Fibroblast of pulmonary artery (primary cell): ENCODE results near the gene ATF5.

Experiments used
- DNase-seq: peaks from one replicate; pipeline ENCODE4 v3.0.0-alpha.2; 2010; ENCODE audit warnings: low read depth
- H3K4me3 ChIP-seq: replicated peaks from 2 replicates; pipeline ENCODE4 v1.5.1; 2011; ENCODE audit warnings: low read depth, mild to moderate bottlenecking, control low read depth, low read length, moderate library complexity
- TF ChIP-seq, protein P1 (sequence below): IDR thresholded peaks from 2 replicates; pipeline ENCODE4 v1.5.1; 2011; ENCODE audit warnings: mild to moderate bottlenecking, control low read depth, low read length, inconsistent platforms; ENCODE audit errors: missing control alignments

ATF5 gene

DNA sequence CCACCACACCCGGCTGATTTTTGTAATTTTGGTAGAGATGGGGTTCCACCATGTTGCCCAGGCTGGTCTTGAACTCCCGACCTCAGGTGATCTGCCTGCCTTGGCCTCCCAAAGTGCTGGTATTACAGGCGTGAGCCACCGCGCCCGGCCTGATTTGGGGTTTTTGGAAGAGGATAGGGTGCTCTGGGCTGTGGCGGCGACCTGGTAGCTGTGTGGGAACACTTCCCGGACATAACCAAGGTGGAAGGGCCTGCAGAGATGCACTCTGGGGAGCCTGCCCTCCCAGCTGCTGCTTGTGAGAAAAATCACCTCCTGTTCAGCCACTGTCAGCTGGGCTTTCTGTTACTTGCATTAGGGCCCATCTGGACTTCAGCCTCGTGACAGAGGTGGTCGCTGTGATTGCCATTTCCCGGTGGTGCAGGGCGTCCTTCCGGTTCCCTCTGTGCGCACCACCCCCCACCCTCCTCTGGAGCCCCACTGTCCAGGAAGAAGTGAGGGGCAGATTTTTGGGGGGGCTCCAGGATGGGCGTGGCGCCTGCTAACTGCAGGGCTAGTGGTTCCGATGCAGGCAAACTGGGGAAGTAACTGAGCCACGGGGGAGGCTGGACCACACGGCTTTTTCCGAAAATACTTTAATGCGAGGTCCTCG, 39.8 kb upstream of the ATF5 start:
- DNase-seq: no peak
- TF ChIP-seq, protein P1, sequence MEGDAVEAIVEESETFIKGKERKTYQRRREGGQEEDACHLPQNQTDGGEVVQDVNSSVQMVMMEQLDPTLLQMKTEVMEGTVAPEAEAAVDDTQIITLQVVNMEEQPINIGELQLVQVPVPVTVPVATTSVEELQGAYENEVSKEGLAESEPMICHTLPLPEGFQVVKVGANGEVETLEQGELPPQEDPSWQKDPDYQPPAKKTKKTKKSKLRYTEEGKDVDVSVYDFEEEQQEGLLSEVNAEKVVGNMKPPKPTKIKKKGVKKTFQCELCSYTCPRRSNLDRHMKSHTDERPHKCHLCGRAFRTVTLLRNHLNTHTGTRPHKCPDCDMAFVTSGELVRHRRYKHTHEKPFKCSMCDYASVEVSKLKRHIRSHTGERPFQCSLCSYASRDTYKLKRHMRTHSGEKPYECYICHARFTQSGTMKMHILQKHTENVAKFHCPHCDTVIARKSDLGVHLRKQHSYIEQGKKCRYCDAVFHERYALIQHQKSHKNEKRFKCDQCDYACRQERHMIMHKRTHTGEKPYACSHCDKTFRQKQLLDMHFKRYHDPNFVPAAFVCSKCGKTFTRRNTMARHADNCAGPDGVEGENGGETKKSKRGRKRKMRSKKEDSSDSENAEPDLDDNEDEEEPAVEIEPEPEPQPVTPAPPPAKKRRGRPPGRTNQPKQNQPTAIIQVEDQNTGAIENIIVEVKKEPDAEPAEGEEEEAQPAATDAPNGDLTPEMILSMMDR: no peak
- no peak overlapping the region for H3K4me3 ChIP-seq

DNA sequence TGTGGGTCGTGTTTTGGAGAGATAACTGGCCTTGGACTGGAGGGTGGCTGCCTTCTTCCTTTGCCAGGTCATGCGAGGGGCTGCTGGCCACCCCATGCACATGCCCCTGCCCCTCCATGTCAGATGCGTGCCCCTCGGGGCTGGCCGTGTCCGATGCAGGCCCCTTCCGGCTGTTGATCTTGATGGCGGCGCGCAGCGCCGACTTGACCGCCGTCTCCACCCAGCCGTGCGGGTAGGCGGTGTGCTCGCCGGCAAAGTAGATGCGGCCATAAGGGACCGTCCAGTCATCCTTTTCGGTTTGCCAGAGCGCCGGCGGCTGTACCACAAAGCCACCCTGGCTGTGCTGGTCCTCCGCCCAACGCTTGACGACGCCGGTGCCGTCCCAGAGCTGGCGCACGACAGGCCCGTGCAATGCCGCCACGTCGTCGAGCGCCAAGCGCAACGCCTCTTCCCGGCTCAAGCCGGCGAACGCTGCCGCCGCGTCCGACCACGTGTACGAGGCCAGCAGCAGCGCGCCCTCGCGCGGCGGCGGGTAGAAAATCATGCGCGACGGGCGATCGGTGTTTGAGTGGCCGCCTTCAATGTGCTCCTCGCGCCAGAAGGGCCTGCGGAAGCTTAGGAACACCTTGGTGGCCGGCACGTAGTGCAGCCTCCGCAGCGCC, 39.2 kb upstream of the ATF5 start:
- peak overlapping the region; percentile 19 for H3K4me3 ChIP-seq
- TF ChIP-seq, protein P1: peak; percentile 60
- peak; percentile 82 for DNase-seq

DNA sequence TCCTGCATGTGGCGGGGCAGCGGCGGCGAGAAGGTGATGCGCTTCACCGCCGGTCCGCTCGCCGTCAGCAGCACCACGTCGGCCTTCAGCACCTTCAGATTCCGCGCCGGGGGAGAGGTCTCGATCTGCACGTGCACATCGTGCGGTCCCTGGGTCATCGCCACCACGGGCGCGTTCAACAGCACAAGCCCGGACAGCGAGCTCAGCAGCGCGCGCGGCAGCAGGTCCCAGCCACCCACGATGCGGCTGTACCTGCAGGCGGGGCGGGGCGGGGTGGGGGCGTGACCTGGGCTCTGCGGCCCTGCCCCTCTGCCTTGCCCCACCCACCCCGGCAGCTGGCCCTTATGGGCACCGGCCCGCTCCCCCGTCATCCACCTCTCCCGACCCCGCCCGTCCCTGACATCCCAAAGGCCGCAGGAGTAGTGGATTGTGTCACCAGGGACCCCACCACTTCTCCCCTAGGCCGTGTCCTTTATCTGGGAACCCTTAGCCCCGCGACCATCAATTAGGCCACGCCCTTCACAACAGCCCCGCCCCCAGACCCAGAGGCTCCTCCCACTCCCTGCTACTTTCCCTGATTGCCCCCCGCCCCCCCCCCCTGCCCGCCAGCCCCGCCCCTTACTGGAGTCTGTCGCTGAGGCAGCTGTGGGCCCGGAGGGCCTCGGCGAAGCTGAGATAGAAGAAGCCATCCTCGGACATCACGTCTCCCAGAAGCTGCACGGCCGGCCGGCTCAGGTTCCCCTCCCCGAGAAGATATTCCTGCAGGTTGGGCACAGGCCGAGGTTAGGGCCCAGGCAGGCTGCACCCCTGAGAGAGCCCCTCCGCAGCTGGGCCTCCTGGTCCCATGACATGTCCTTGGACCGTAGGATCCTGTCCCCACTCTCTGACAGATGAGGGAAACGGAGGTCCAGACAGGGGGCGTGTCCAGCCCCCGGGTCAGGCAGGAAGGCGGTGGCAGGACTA, 38.4 kb upstream of the ATF5 start:
- H3K4me3 ChIP-seq: peak overlapping the region; percentile 19
- no peak for DNase-seq
- TF ChIP-seq, protein P1: no peak

DNA sequence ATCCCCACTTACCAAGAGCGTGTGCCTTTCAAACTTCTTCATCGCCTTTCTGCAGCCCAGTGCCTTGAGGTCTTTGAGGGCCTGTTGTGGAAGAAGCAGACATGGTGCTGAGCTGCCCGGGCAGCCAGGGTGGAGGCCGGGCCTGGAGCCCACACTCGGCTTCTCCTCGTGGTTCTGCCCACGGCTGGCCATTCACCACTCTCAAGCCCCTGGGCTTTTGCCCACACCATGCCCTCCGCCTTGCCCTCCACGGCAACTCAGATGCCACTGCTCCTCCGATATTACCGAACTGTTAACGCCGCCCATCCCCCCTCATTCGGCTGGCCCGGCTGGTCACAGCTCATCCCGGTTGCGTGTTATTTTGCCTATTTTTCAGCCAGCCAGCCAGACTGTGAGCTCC, 37.6 kb upstream of the ATF5 start:
- TF ChIP-seq, protein P1: no peak
- DNase-seq: no peak
- H3K4me3 ChIP-seq: no peak overlapping the region

DNA sequence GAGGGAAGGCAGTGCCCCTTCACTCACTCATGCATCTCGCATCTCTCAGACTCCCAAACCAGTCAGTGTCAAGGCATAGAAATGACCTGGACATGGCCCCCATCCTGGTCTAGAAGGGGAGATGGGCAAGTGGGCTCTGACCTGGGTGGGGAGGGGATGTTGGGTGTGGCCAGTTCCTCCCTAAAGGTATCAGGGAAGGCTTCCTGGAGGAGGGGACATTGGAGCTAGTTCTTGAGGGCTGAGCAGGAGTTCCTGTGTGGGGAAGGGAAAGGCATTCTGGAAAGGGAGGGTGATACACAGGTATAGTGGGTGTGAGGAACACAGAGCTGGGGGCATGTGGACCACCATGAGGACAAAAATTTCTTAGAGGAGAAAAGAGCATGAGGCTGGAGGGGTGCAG, 36.3 kb upstream of the ATF5 start:
- TF ChIP-seq, protein P1: no peak
- no peak for DNase-seq
- H3K4me3 ChIP-seq: no peak overlapping the region

DNA sequence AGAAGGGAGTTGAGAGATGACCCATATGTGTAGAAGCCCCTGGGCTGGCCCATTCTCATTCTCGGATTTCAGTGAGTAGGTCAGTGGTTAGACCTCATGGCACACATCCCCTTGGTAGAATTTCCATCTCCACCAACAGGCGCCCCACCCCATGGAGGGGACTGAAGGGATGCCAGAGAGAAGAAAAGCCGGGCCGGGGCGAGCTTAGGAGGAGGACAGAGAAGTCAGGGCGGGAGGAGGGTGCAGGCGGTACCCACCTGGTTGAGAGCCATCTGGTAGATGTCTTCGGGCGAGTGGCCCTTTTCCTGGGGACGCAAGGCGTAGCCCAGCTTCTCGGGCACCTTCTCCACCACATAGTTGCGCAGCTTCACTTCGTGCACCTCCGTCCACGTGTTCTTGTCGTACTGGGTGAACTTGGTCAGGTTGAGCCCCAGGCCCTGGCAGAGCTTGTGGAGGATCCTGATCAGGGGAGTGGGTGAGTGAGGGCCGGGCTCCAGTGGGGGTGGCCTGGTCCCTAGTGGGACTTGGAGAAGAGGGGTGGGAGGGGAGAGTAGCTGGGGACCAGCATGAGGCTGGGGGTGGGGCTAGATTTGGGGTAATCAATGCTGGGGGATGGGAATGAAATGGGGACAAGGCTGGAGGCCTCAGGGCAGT, 34.9 kb upstream of the ATF5 start:
- DNase-seq: no peak
- no peak overlapping the region for H3K4me3 ChIP-seq
- TF ChIP-seq, protein P1: no peak
